OCI-LY3 (cell line): ENCODE results near the gene GNAO1.

Experiments
- H2AFZ ChIP-seq: fragments of 200-600, 300-600 bp; shearing (Covaris generic); 2 replicates; pipeline ENCODE4 v1.6.0; 2014; ENCODE audit warnings: antibody characterized with exemption, low read depth, low read length
- H3K27ac ChIP-seq: fragments of 200-600, 300-600 bp; sonication (generic); 2 replicates; pipeline ENCODE4 v1.5.1; 2014; ENCODE audit warnings: mild to moderate bottlenecking, low read length, moderate library complexity, mixed read lengths
- H3K27me3 ChIP-seq: fragments of 200-600, 300-600 bp; sonication (generic); 2 replicates; pipeline ENCODE4 v1.6.1; 2014; ENCODE audit warnings: low read depth, low read length, mixed read lengths
- H3K36me3 ChIP-seq: fragments of 200-600, 300-600 bp; sonication (generic); replicated peaks from 2 replicates; pipeline ENCODE3; 2014; ENCODE audit warnings: low read depth, low read length, mixed read lengths
- H3K4me1 ChIP-seq: fragments of 300-600, 200-600 bp; sonication (generic); 2 replicates; pipeline ENCODE4 v1.6.1; 2014; ENCODE audit warnings: low read length, mixed read lengths
- H3K4me2 ChIP-seq: fragments of 200-600, 300-600 bp; sonication (generic); 2 replicates; pipeline ENCODE4 v1.6.1; 2014; ENCODE audit warnings: low read length, mixed read lengths
- H3K4me3 ChIP-seq: fragments of 300-600, 200-600 bp; sonication (generic); 2 replicates; pipeline ENCODE4 v1.5.1; 2014; ENCODE audit warnings: antibody characterized with exemption, mild to moderate bottlenecking, low read length, moderate library complexity
- H3K79me2 ChIP-seq: fragments of 300-600, 200-600 bp; shearing (Covaris generic); 2 replicates; pipeline ENCODE4 v1.6.1; 2014; ENCODE audit warnings: mild to moderate bottlenecking, low read length, mixed read lengths
- H3K9ac ChIP-seq: fragments of 300-600, 200-600 bp; shearing (Covaris generic); 2 replicates; pipeline ENCODE4 v1.6.0; 2014; ENCODE audit warnings: mild to moderate bottlenecking, low read length, moderate library complexity
- H3K9me3 ChIP-seq: fragments of 200-600, 300-600 bp; shearing (Covaris generic); 2 replicates; pipeline ENCODE4 v1.6.1; 2014; ENCODE audit warnings: low read length, mixed read lengths; ENCODE audit not compliant: insufficient read depth
- H4K20me1 ChIP-seq: fragments of 200-600, 300-600 bp; sonication (generic); 2 replicates; pipeline ENCODE4 v1.6.1; 2016; ENCODE audit warnings: low read length, mixed read lengths; ENCODE audit not compliant: insufficient read depth
- CTCF ChIP-seq: fragments of 200-600, 300-600 bp; sonication (generic); IDR thresholded peaks from 2 replicates; pipeline ENCODE4 v1.5.1; 2014; ENCODE audit warnings: antibody characterized with exemption, low read length, low read depth
- EZH2phosphoT487 ChIP-seq: fragments of 200-600 bp; shearing (Covaris generic); IDR thresholded peaks from 2 replicates; pipeline ENCODE4 v1.6.1; 2018; ENCODE audit warnings: antibody characterized with exemption, mixed run types, low read depth

GNAO1 gene

GRCh38 chr16:56327071-56327928 is 136.0 kb downstream of the GNAO1 start:
- Histone ChIP-seq H3K4me2 (no peak overlapping the region), H4K20me1 (no peaks in the 10 kb centered on the region), H3K4me1 (no peaks in the 10 kb centered on the region), H2AFZ (no peak overlapping the region), H3K27ac (no peak overlapping the region), H3K36me3 (no peaks in the 10 kb centered on the region), H3K27me3 (no peaks in the 10 kb centered on the region), H3K4me3 (no peak overlapping the region), H3K9ac (no peak overlapping the region), H3K9me3 (no peaks in the 10 kb centered on the region), H3K79me2 (no peaks in the 10 kb centered on the region)
- TF ChIP-seq EZH2phosphoT487: no peak

GRCh38 chr16:56327929-56328258 is 136.6 kb downstream of the GNAO1 start:
- H3K36me3 ChIP-seq: no peaks in the 10 kb centered on the region
- H3K9ac ChIP-seq: no peak overlapping the region
- no peaks in the 10 kb centered on the region for H3K27me3 ChIP-seq
- TF ChIP-seq CTCF (no peak), EZH2phosphoT487 (no peak)
- H3K4me1 ChIP-seq: no peaks in the 10 kb centered on the region
- no peak overlapping the region for H2AFZ ChIP-seq
- no peaks in the 10 kb centered on the region for H3K79me2 ChIP-seq
- no peaks in the 10 kb centered on the region for H3K9me3 ChIP-seq
- no peak overlapping the region for H3K4me3 ChIP-seq
- H4K20me1 ChIP-seq: no peaks in the 10 kb centered on the region
- no peak overlapping the region for H3K4me2 ChIP-seq
- no peak overlapping the region for H3K27ac ChIP-seq

- no peak overlapping the region for H3K4me2 ChIP-seq
- no peaks in the 10 kb centered on the region for H4K20me1 ChIP-seq
- H2AFZ ChIP-seq: no peak overlapping the region
- H3K27ac ChIP-seq: no peak overlapping the region
- no peaks in the 10 kb centered on the region for H3K27me3 ChIP-seq
- no peaks in the 10 kb centered on the region for H3K9me3 ChIP-seq
- H3K4me3 ChIP-seq: no peak overlapping the region
- H3K79me2 ChIP-seq: no peaks in the 10 kb centered on the region
- no peaks in the 10 kb centered on the region for H3K4me1 ChIP-seq
- H3K36me3 ChIP-seq: no peaks in the 10 kb centered on the region
- TF ChIP-seq EZH2phosphoT487 (no peak), CTCF (no peak)
- no peak overlapping the region for H3K9ac ChIP-seq
Observed at GRCh38 chr16:56328276-56329022, 137.2 kb downstream of the GNAO1 start.

- Histone ChIP-seq H3K27ac (no peak overlapping the region), H3K36me3 (no peaks in the 10 kb centered on the region), H4K20me1 (no peaks in the 10 kb centered on the region), H3K4me3 (no peak overlapping the region), H2AFZ (no peak overlapping the region), H3K27me3 (no peaks in the 10 kb centered on the region), H3K9ac (no peak overlapping the region), H3K4me1 (no peaks in the 10 kb centered on the region), H3K4me2 (no peak overlapping the region), H3K9me3 (no peaks in the 10 kb centered on the region), H3K79me2 (no peaks in the 10 kb centered on the region)
- TF ChIP-seq CTCF: no peak
- TF ChIP-seq EZH2phosphoT487: no peak
Observed at GRCh38 chr16:56329887-56330286, 138.6 kb downstream of the GNAO1 start.
